HG02678 (cell line): Measurements from ENCODE around the gene ETNK1.
"Not testable (repeated sequence)": the region's sequence is repeated elsewhere in the genome, so short reads cannot be mapped to it uniquely, and the experiment has no call there.

Experiments used
- ATAC-seq: cut with Tn5 transposase; IDR thresholded peaks from one replicate; pipeline ENCODE4 v1.9.1; 2021; ENCODE audit warnings: mild to moderate bottlenecking, moderate library complexity; ENCODE audit not compliant: unreplicated experiment

Gene ETNK1

GRCh38 chr12:22624870-22625761 lies at the start of gene ETNK1:
ETNK1 (plus strand) TSS chr12:22625171; CDS start chr12:22625431, 260 bp downstream.
- ATAC-seq: peak; percentile 98

GRCh38 chr12:22576065-22576464 lies 48.9 kb upstream of the ETNK1 start:
- ATAC-seq: no peak

GRCh38 chr12:22576473-22576872 lies 48.5 kb upstream of the ETNK1 start:
- no peak for ATAC-seq

GRCh38 chr12:22577667-22578066 lies 47.3 kb upstream of the ETNK1 start:
- no peak for ATAC-seq

- no peak for ATAC-seq
Observed at GRCh38 chr12:22578328-22578727, 46.6 kb upstream of the ETNK1 start.

- ATAC-seq: no peak
Observed at GRCh38 chr12:22588817-22589216, 36.2 kb upstream of the ETNK1 start.

- ATAC-seq: no peak
Observed at GRCh38 chr12:22593864-22594263, 31.1 kb upstream of the ETNK1 start.

- not testable (repeated sequence) for ATAC-seq
Observed at GRCh38 chr12:22597539-22597938, 27.4 kb upstream of the ETNK1 start.

- no peak for ATAC-seq
Observed at GRCh38 chr12:22598141-22598762, 26.7 kb upstream of the ETNK1 start.

- ATAC-seq: no peak
Observed at GRCh38 chr12:22598763-22599161, 26.2 kb upstream of the ETNK1 start.

- ATAC-seq: no peak
Observed at GRCh38 chr12:22600181-22600580, 24.8 kb upstream of the ETNK1 start.

- no peak for ATAC-seq
Observed at GRCh38 chr12:22609501-22609900, 15.5 kb upstream of the ETNK1 start.

GRCh38 chr12:22610131-22610530 lies 14.8 kb upstream of the ETNK1 start:
- no peak for ATAC-seq

- not testable (repeated sequence) for ATAC-seq
Observed at GRCh38 chr12:22612822-22613221, 12.1 kb upstream of the ETNK1 start.

- no peak for ATAC-seq
Observed at GRCh38 chr12:22615963-22616501, 8.9 kb upstream of the ETNK1 start.

GRCh38 chr12:22617630-22618029 lies 7.3 kb upstream of the ETNK1 start:
- no peak for ATAC-seq

GRCh38 chr12:22624548-22624869 lies 462 bp upstream of the ETNK1 start:
- no peak for ATAC-seq

GRCh38 chr12:22625762-22626294 lies 857 bp downstream of the ETNK1 start:
- ATAC-seq: peak; percentile 31

GRCh38 chr12:22626406-22626805 lies 1.4 kb downstream of the ETNK1 start:
- ATAC-seq: peak; percentile 37

- no peak for ATAC-seq
Observed at GRCh38 chr12:22627371-22627770, 2.4 kb downstream of the ETNK1 start.

GRCh38 chr12:22628228-22628627 lies 3.3 kb downstream of the ETNK1 start:
- no peak for ATAC-seq
